Raji (cell line): Measurements from ENCODE around the gene STK10.

Experiments used
- POLR2A ChIP-seq: IDR thresholded peaks from 2 replicates; pipeline ENCODE4 v1.6.1; 2011; ENCODE audit warnings: low read depth, low read length, control low read depth; ENCODE audit not compliant: insufficient read depth

The STK10 gene

DNA sequence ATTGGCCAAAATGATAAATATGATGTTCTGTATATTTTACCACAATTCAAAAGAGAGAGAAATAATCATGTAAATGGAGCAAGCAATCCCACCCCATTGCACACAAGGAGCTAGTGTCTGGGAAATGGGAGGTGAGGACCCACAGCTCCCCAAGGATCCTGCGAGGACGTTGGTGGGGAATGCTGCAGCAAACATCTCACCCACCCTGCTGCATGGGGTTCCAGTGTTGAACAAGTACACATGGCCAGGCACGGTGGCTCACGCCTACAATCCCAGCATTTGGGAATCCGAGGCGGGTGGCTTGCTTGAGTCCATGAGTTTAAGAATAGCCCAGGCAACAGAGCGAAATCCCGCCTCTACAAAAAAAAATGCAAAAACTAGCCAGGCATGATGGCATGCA lies 29.0 kb downstream of the STK10 start:
- no peak for TF ChIP-seq POLR2A

DNA sequence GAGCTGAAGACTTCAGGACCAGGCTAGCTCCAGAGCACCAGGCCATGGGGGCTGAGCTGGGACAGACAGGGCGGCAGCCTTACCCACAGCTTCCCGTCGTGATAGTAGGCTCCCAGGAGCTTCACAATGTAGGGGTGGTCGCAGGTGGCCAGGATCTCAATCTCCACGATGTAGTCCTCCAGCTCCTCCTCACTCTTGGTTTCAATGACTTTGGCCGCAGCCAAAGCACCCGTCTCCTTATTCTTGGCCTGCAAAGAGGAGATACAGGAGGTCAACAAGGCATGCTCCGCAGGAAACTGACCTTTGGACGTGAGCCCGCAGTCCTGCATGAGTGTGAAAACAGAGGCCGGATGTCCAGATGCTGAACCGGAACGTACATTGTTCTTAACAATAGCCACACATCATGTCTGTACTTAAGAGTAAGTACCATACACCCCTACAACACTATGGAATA lies 31.5 kb downstream of the STK10 start:
- TF ChIP-seq POLR2A, result no peak

DNA sequence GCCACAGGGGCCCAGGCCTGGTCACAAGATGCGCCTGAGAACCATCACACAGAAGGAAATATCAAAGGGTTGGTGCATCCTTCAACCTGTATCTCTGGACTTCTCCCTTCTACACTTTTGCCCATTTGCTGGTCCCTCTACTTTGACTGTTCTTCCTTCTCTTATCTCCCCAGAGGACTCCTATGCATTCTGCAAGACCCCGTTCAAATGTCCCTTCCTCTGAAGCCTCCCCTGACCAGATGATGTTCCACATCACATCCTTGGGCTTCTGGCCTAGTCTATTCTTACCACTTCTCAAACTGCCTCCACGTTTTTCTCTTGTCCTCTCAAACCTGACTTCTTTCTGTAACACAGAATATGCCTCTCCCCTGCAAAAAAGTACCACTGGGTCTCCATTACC lies 34.3 kb downstream of the STK10 start:
- TF ChIP-seq POLR2A, result no peak

DNA sequence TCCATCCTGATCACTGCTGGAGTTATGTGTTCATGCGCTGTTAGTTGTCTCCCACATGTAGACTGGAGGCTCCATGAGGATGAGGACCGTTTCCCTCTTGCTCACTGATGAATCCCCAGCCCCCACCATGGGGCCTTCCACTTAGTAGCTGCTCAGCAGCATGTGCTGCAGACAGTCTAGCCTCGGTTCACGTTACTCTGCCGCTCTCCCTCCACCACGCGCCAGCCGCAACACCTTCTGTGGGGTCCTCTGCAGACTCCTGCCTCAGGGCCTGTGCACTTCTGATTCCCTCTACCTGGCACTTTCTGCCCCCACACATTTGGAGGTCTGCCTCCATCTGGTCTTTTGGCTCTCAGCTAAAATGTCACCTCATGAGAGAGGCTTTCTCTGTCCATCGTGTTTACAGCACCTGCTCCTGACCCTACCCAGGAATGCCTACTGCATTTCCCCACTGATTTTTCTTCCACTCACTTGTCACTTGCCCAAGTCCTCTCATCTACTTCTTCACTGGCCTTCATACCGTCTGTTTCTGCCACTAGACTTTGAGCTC lies 36.3 kb downstream of the STK10 start:
- TF ChIP-seq POLR2A, result no peak

DNA sequence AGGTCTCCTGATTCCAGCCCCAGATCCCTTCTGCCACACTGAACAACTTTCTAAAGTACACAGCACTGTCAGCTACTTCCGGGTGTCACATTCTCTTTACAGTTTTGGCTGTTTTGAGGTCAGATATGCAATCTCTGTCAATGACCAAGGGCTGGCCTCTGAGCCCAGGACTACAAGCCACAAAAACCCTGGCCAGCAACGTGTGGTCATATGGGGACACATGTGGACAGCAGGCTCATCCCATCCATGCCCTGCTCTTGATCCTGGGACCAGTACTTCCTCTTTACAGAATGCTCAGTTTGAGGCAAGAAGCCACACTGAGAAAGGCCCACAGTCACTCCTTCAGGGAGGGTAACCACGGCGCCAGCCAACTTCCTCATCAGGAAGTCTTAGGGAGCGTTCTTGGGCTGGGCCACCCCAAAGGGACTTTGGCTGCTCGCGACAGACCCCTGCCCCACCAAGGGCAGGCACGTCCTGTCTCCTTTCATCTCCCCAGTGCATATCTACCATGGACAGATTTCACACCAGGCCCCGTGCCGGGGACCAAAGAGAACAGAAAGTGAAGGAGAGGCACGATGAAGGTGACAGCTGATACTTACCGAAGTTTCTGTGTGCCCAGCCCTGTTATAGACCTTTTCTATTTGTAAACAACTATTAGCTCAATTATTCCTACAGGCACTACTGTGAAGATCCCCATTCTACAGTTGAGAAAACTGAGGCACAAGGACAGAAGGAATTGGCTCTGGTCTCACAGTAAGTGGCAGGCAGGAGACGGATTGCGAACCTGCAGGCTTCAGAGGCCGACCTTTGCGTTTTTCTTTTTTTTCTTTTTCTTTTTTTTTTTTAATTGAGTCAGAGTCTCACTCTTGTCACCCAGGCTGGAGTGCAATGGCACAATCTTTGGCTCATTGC lies 37.3 kb downstream of the STK10 start:
- TF ChIP-seq POLR2A, result no peak

DNA sequence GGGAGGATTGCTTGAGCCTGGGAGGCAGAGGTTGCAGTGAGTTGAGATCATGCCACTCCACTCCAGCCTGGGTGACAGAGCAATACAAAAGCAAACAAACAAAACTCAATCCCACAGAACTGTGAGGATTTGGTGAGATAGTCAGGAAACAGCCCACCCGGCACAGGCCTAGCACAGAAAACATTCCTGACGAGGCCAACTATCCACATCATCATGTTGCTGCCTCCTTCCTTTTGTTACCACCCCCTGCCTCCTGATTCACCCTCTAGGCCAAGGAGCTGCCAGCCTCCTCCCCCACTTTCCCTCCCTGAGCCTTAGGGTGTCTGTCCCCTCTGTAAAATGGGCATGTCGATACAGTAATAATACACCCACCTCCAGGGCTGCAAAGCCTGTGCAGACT lies 39.0 kb downstream of the STK10 start:
- no peak for TF ChIP-seq POLR2A

DNA sequence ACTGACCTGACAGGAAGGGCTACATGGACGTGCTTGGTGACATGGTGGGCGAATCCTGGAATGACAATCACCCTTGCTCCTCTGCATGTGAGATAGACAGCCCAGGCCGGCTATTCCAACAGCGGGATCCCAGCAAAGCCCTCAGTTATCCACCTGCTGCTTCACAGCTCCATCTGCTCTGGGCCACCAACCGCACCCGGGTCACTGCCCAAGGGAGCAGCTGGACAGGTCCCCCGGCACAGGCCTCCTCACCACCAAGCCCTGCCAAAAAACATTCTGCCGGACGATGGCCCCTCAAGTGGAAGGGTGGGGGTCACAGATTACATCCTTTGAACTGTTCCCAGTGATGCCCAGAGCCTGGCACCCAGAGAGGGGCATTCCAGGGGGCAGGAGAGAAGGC lies 39.6 kb downstream of the STK10 start:
- no peak for TF ChIP-seq POLR2A

DNA sequence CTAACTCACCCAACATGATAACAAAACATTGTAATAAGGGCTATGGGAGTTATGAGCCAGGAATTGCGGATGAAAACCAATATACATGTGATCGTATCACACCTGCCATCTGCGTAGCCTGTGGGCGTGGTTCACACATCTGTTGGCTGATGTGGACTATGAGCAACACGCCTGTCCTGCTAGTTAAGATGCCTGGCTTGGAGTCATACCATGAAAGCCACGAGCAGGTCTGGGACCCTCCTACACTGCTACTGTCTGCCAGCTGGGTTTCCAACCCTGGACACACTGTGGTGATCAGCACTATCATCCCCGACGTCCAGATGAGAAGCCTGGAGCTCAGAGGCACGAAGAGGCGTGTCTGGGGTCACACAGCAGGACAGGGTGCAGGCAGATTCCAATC lies 40.2 kb downstream of the STK10 start:
- no peak for TF ChIP-seq POLR2A

DNA sequence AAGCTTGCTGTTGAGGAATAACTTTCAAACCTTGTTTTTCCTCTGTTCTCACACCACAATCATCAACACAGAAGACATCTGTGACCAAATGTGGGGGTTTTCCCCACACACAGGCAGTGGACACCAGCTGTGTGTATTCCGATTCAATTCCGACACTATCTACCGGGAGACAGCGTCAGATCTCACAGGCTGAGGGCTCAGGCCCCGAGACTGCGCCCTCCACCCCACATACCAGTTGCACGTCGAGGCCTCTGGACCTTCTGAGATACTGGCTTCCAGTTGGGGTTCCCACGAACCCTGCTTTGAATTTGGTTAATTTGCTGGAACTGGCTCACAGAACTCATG lies 41.3 kb downstream of the STK10 start:
- TF ChIP-seq POLR2A, result no peak

DNA sequence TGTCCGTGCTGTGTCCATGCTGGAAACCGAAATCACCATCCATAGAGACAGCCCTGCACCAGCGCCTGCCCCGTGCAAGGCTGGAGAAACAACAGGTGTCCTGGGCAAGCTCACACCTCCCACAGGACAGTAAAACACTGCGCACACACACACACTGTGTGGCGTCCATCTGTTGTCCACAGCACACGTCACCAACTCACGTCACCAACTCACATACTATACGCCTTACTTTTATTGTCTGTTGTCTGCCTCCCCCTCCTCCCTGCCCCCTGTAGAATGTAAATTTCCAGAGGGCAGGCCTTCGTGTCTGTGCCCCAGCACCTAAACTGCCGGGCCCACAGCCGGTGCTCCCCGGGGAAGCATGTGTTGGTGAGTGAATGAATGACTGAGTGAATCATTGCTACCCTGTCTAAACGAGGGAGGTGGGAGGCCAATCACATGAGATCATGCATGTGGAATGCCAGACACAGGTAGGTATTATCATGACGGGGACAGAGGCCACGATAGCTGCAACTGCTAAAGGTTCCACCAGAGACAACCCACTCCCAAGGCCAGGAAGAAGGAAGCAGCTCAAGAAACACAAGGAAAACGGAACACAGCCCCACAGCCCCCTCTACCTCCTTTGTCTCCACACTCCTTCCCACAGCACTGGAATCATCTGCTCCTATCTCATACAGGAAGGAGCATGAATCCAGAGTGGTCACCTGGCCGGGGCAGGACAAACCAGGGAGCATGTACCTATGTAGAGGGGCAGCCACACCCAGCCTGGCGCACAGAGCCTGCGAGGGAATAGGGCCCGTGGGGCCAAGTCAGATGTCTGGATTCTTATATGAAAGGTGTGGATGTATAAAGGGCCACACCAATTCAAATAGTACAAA lies 41.9 kb downstream of the STK10 start:
- TF ChIP-seq POLR2A, result no peak

DNA sequence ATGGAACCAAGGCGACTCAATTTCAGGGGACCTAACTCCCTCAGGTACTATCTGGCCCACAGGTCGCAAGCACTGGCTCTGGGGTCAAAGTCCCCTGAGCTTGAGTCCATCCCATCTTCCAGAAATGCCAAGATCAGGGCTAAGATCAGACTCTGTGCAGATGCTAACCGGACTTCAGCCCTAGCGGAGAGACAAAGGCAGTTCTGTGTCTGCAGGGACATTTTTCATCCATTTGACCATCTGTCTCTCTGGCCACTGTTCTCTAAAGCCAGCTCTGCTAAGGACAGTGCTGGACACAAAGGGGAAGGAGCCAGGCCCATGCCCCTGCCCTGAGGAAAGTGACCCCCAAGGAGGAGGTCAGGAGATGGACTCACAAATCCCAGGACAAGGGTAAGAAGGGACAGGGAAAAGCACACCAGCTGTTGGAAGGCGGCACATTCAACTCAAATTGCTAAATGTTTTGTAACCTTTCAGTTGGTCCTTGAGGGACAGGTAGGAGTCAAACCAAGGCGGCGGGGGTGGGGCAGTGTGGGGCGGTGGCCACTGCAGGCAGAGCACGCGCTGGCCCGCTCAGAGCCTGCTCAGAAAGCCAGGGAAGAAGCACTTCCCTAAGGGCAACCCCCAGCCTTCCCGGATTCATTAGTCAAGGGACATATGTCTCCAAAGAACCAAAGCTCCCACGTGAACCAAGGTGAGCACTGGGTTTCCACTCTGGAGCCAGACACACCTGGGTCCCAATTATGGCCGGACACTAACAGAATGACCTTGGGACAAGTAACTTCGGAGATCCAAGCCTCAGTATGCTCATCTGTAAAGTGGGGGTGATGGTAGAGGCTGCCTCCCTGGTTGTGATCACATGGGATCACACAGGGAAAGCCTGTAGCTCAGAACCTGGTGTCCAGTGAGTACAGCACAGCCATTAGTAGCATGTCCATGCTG lies 42.8 kb downstream of the STK10 start:
- TF ChIP-seq POLR2A, result no peak

DNA sequence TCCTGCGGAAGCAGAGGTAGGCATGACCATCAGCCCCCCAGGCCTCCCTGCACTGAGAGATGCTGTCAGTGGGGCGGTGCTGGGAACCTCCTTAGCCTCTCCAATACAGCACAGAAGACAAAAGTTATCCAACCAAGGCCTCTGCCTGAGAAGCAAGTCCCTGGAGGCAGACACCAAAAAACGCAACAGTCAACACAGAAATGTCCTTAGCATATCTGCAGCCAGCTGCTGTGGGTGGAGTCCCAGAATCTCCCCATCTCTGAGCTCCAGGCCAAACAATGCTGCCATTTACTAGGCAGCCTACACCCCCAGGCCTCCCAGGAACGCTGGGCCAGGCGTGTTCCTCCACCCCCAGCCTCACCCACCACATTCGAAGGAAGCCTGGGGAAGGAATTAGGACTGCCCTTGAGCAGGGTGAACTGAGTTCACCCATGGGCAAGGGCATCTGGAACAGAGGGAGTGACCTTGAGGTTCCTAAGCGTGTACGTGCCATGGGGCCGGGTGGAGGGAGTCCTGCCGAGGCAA lies 43.7 kb downstream of the STK10 start:
- TF ChIP-seq POLR2A, result no peak

DNA sequence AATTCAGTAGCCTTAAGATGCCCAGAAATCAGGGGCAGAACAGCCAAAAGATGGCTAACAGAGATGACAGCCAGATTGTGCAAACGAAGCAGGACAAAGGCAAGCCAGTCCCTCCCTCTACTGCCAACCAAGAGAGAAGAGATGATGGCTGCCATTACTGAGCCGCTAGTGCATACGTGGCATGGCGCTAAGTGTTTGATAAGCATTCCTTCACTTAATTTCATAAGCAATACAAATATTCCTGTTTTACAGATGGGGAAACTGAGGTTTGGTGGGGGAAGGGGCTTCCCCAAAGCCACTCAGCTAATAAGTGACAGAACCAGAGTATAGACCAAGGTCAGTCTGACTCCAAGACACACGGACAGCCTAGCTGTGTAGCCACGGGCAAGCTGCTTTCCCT lies 44.1 kb downstream of the STK10 start:
- TF ChIP-seq POLR2A, result no peak

DNA sequence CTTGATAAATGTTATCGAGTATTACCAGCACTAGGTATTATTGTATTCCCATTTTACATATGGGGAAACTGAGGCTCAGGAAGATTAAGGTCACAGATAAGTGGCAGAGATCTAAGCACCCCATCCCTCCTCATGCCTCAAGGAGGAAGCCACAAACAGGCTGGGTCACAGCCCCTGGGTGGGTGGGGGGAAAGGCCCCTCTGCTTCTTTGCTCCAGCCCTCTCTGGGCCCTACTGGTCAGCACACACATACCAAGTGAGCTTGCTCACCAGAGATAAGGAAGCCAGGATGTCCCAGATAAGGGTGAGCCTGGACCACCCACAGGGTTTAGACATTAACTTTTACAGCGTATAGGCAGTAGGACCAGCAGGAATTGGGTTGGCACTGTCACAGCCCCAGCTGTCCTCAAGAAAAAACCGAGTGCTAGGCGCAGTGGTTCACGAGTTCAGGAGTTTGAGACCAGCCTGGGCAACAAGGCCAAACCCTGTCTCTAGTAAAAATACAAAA lies 45.3 kb downstream of the STK10 start:
- TF ChIP-seq POLR2A, result no peak
